Right lobe of liver (tissue), 6 donors: Measurements from ENCODE around the gene USP17L20. TPM values are rescaled to one million over a fixed set of nuclear protein-coding genes. Genes with fewer than 3 reads are reported as not detected.
A peak's percentile ranks its signal among the peaks of the same experiment; 100 is the strongest.
"Not testable (repeated sequence)": the region's sequence is repeated elsewhere in the genome, so short reads cannot be mapped to it uniquely, and the experiment has no call there.

Experiments used
- ATAC-seq, 4 donors: fragments of 200-7000 bp; cut with Tn5 transposase; one replicate each; pipeline ENCODE4 v1.9.1; 2020; ENCODE audit warnings: mild to moderate bottlenecking in 4 of 4, moderate library complexity in 4 of 4
- DNase-seq, 3 donors: peaks; one replicate each; pipeline ENCODE4 v3.0.0-alpha.2; 2020
- H3K27ac ChIP-seq, 3 donors: fragments of 200-600 bp; one replicate each; pipeline ENCODE4 v1.8.0; 2022
- H3K27me3 ChIP-seq, 2 donors: fragments of 200-600 bp; one replicate each; pipeline ENCODE4 v1.8.0; 2022
- H3K36me3 ChIP-seq, 4 donors: fragments of 200-600 bp; sonication (generic) in 1 of 4; one replicate each; pipeline versions ENCODE4 v1.5.1 to v1.8.0; 2017 to 2022; ENCODE audit warnings: control low read depth in 1 of 4
- H3K4me1 ChIP-seq, 4 donors: fragments of 200-600 bp; sonication (generic) in 1 of 4; one replicate each; pipeline versions ENCODE4 v1.5.1 to v1.8.0; 2017 to 2022; ENCODE audit warnings: control low read depth in 1 of 4
- H3K4me3 ChIP-seq, 3 donors: fragments of 200-600 bp; one replicate each; pipeline ENCODE4 v1.8.0; 2022
- H3K9me3 ChIP-seq, 4 donors: fragments of 200-600 bp; sonication (generic) in 1 of 4; one replicate each; pipeline versions ENCODE4 v1.5.1 to v1.8.0; 2017 to 2022; ENCODE audit warnings: control low read depth in 1 of 4
- WGBS: methylation state at CpG from one replicate; pipeline ENCODE4 v1.1.6; 2018; ENCODE audit warnings: low coverage, low lambda C conversion rate; ENCODE audit not compliant: insufficient coverage; ENCODE audit errors: missing lambda C conversion rate; 5-methylcytosine and 5-hydroxymethylcytosine counted together
- intact Hi-C, 2 donors: fragments of 100-400 bp; cut with DNase I; formaldehyde crosslinking; loops; one replicate each; pipeline versions ENCODE4 v1.11.2 to v1.14.1; 2022
- long read RNA-seq: library from polyadenylated mRNA; unstranded; transcript quantifications from one replicate; pipeline ENCODE4 v2.0.0, GENCODE V29; 2019
- total RNA-seq, 6 experiments: library from RNA; depleted of rRNA in 2 of 6; stranded (reverse); fragments of >200 nt in 2 of 6; fragmentation: NEBNext Ultra II Directional in 3 of 6; extraction: Animal tissue kit (Norgen Biotek cat#: 25700) in 3 of 6; gene quantifications; one replicate each; pipeline versions ENCODE4 v1.1.0 to v1.2.4, GENCODE V29; 2016 to 2023
- donor health status: DM: no; HTN: yes; CAD: no.
- donor health status: DM: no; HTN: no; CAD: no.
- donor health status: DM: no; HTN: no; CAD: no.
- donor health status: DM: no; HTN: yes; CAD: no.
- donor health status: DM: no; HTN: yes; CAD: no.

USP17L20 gene
- not detected for total RNA-seq
- long read RNA-seq, result 0 reads

- DNase-seq, ATAC-seq, intact Hi-C loops, H3K4me3 ChIP-seq, H3K4me1 ChIP-seq, H3K27ac ChIP-seq, H3K9me3 ChIP-seq, H3K36me3 ChIP-seq, H3K27me3 ChIP-seq: not testable (repeated sequence)
- WGBS, result no CpG with 5 or more reads among the region's 15 CpGs
Measured at GRCh38 chr4:9257824-9258223, at the start of gene USP17L20. Gene USP17L20, plus strand, starts transcription at chr4:9258124. Its CDS starts 0 bp downstream, at chr4:9258124.

GRCh38 chr4:9210357-9210756, 47.6 kb upstream of the USP17L20 start, which contains the start of gene USP17L10:
Gene USP17L10, plus strand, starts transcription at chr4:9210657. Its CDS starts 0 bp downstream, at chr4:9210657.
- WGBS, result no CpG with 5 or more reads among the region's 13 CpGs
- H3K4me1 ChIP-seq, H3K27ac ChIP-seq, H3K9me3 ChIP-seq, intact Hi-C loops, H3K36me3 ChIP-seq, H3K27me3 ChIP-seq, H3K4me3 ChIP-seq, ATAC-seq, DNase-seq: not testable (repeated sequence)

- H3K4me3 ChIP-seq, H3K36me3 ChIP-seq, ATAC-seq, H3K9me3 ChIP-seq, intact Hi-C loops, H3K4me1 ChIP-seq, H3K27ac ChIP-seq, H3K27me3 ChIP-seq: not testable (repeated sequence)
- WGBS, result 64% methylated on average over 13 of the region's 14 CpGs
- peak in 2 of 3 donors; percentile 7 to 17 for DNase-seq
Measured at GRCh38 chr4:9214701-9215100, 43.2 kb upstream of the USP17L20 start.

GRCh38 chr4:9215105-9215504, 42.8 kb upstream of the USP17L20 start, which contains the start of gene USP17L11:
Gene USP17L11, plus strand, starts transcription at chr4:9215405. Its CDS starts 0 bp downstream, at chr4:9215405.
- ATAC-seq, H3K4me3 ChIP-seq, H3K9me3 ChIP-seq, DNase-seq, H3K27me3 ChIP-seq, H3K27ac ChIP-seq, intact Hi-C loops, H3K4me1 ChIP-seq, H3K36me3 ChIP-seq: not testable (repeated sequence)
- WGBS, result no CpG with 5 or more reads among the region's 14 CpGs

GRCh38 chr4:9219852-9220251, 38.1 kb upstream of the USP17L20 start, which contains the start of gene USP17L12:
Gene USP17L12, plus strand, starts transcription at chr4:9220152. Its CDS starts 0 bp downstream, at chr4:9220152.
- H3K36me3 ChIP-seq, H3K9me3 ChIP-seq, H3K27me3 ChIP-seq, H3K27ac ChIP-seq, ATAC-seq, intact Hi-C loops, H3K4me3 ChIP-seq, DNase-seq, H3K4me1 ChIP-seq: not testable (repeated sequence)
- WGBS, result no CpG with 5 or more reads among the region's 13 CpGs

- H3K36me3 ChIP-seq, H3K27ac ChIP-seq, ATAC-seq, intact Hi-C loops, H3K4me3 ChIP-seq, H3K9me3 ChIP-seq, H3K4me1 ChIP-seq, DNase-seq, H3K27me3 ChIP-seq: not testable (repeated sequence)
- no CpG with 5 or more reads among the region's 14 CpGs for WGBS
Measured at GRCh38 chr4:9224596-9224995, 33.3 kb upstream of the USP17L20 start, which contains the start of gene USP17L13. Gene USP17L13, plus strand, starts transcription at chr4:9224896. Its CDS starts 0 bp downstream, at chr4:9224896.

GRCh38 chr4:9230249-9230648, 27.7 kb upstream of the USP17L20 start:
- H3K9me3 ChIP-seq, intact Hi-C loops, H3K4me1 ChIP-seq, ATAC-seq, H3K36me3 ChIP-seq, H3K27ac ChIP-seq, H3K27me3 ChIP-seq, H3K4me3 ChIP-seq: not testable (repeated sequence)
- DNase-seq, result peak; percentile 7 to 16 (median 12)
- WGBS, result 70% methylated on average over 5 of the region's 8 CpGs

GRCh38 chr4:9234085-9234484, 23.8 kb upstream of the USP17L20 start, which contains the start of gene USP17L15:
Gene USP17L15, plus strand, starts transcription at chr4:9234385. Its CDS starts 0 bp downstream, at chr4:9234385.
- H3K9me3 ChIP-seq, H3K4me1 ChIP-seq, DNase-seq, H3K36me3 ChIP-seq, ATAC-seq, H3K27ac ChIP-seq, H3K27me3 ChIP-seq, intact Hi-C loops, H3K4me3 ChIP-seq: not testable (repeated sequence)
- WGBS, result no CpG with 5 or more reads among the region's 15 CpGs

GRCh38 chr4:9238461-9238860, 19.5 kb upstream of the USP17L20 start:
- peak in 2 of 3 donors; percentile 24 to 36 for DNase-seq
- H3K36me3 ChIP-seq, ATAC-seq, H3K27me3 ChIP-seq, intact Hi-C loops, H3K9me3 ChIP-seq, H3K4me1 ChIP-seq, H3K4me3 ChIP-seq, H3K27ac ChIP-seq: not testable (repeated sequence)
- 60% methylated on average over 5 of the region's 12 CpGs for WGBS

GRCh38 chr4:9243579-9243978, 14.3 kb upstream of the USP17L20 start, which contains the start of gene USP17L17:
Gene USP17L17, plus strand, starts transcription at chr4:9243879. Its CDS starts 0 bp downstream, at chr4:9243879.
- H3K27ac ChIP-seq, H3K9me3 ChIP-seq, ATAC-seq, H3K4me1 ChIP-seq, DNase-seq, intact Hi-C loops, H3K27me3 ChIP-seq, H3K36me3 ChIP-seq, H3K4me3 ChIP-seq: not testable (repeated sequence)
- WGBS, result 77% methylated on average over 13 of the region's 14 CpGs

- 72% methylated on average over 13 of the region's 26 CpGs for WGBS
- intact Hi-C loops, H3K36me3 ChIP-seq, H3K27me3 ChIP-seq, H3K9me3 ChIP-seq, H3K27ac ChIP-seq, ATAC-seq, H3K4me3 ChIP-seq, H3K4me1 ChIP-seq: not testable (repeated sequence)
- DNase-seq, result peak; percentile 21 to 52 (median 45)
Measured at GRCh38 chr4:9247953-9248680, 9.8 kb upstream of the USP17L20 start, which contains the start of gene USP17L18. Gene USP17L18, plus strand, starts transcription at chr4:9248630. Its CDS starts 0 bp downstream, at chr4:9248630.
